ENCODE results near the gene PALD1.

PALD1 gene

DNA sequence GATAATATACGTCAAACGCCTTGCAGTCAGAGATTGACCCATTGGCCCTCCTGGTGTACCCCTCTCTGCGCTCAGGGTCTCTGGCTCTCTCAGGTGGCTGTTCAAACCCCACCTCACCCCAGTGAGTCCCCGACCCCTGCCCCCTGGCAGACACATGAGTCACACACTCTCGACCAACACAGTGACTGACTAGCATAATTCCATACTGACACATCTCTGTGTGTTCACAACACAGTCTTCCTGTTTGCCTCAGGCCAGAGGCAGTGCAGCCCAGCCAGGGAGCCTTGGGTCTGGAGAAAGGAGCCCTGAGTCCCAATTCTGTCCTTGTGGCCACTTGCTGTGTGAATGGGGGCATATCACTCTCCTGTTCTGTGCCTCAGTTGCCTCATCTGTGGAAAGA, 40.1 kb downstream of the PALD1 start:
- peak; percentile 50 for DNase-seq (ENCODE audit: low read depth, low spot score)
- TF ChIP-seq, protein P1, sequence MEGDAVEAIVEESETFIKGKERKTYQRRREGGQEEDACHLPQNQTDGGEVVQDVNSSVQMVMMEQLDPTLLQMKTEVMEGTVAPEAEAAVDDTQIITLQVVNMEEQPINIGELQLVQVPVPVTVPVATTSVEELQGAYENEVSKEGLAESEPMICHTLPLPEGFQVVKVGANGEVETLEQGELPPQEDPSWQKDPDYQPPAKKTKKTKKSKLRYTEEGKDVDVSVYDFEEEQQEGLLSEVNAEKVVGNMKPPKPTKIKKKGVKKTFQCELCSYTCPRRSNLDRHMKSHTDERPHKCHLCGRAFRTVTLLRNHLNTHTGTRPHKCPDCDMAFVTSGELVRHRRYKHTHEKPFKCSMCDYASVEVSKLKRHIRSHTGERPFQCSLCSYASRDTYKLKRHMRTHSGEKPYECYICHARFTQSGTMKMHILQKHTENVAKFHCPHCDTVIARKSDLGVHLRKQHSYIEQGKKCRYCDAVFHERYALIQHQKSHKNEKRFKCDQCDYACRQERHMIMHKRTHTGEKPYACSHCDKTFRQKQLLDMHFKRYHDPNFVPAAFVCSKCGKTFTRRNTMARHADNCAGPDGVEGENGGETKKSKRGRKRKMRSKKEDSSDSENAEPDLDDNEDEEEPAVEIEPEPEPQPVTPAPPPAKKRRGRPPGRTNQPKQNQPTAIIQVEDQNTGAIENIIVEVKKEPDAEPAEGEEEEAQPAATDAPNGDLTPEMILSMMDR (IDR thresholded peaks at IDR 0.05; ENCODE audit: low read depth, low read length), result no peak
- in situ Hi-C loops (cut with HindIII; ENCODE audit: low sequenced_read_pairs), result no loop called here
- no peak overlapping the region for H3K4me3 ChIP-seq (ENCODE audit: low read depth, low read length)

GRCh38 chr10:70523057-70523456, 44.5 kb downstream of the PALD1 start:
- no peak overlapping the region for H3K4me3 ChIP-seq (ENCODE audit: low read depth, low read length)
- in situ Hi-C loops (cut with HindIII; ENCODE audit: low sequenced_read_pairs), result no loop called here
- TF ChIP-seq, protein P1 (IDR thresholded peaks at IDR 0.05; ENCODE audit: low read depth, low read length), result no peak
- no peak for DNase-seq (ENCODE audit: low read depth, low spot score)

DNA sequence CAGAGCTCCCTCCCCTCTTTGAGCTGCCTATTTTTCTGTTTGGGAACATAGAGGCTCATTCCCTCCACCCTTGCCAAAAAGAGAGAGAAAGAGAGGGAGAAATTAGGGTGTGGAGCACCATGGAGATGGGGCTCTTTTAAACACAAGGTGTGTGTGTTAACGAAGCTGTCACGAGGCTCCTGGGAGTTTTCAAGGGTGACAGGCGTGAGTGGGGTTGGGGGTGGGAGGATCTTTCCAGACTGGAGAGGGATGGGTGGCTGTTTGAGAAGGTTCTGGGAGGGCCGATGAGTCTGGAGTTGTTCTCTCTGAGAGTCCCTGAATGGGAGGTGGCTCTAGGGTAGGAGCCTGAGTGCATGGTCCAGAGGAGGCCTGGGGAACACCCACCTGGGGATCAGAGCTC, 45.0 kb downstream of the PALD1 start:
- TF ChIP-seq, protein P1 (IDR thresholded peaks at IDR 0.05; ENCODE audit: low read depth, low read length), result no peak
- in situ Hi-C loops (cut with HindIII; ENCODE audit: low sequenced_read_pairs), result no loop called here
- no peak overlapping the region for H3K4me3 ChIP-seq (ENCODE audit: low read depth, low read length)
- DNase-seq (ENCODE audit: low read depth, low spot score), result no peak

DNA sequence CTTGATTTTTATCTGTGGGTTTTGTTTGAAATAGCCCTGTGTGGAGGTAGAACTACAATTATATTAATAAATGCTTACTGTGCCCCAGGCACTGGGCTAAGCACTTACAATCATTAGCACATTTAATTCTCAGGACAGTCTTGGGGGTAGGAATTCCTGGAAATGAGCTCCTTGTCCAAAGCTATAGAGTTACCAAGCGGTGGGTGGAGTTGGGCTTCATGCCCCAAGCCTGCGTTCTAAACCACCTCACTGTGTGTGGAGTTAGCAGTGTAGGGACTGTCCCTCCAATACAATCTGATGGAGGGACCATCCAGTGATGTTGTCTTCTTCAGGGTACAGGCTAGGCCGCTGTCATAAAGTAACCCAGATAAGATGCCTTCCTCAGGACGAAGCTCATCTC, 49.7 kb downstream of the PALD1 start:
- TF ChIP-seq, protein P1 (IDR thresholded peaks at IDR 0.05; ENCODE audit: low read depth, low read length), result no peak
- in situ Hi-C loops (cut with HindIII; ENCODE audit: low sequenced_read_pairs), result no loop called here
- DNase-seq (ENCODE audit: low read depth, low spot score), result no peak
- H3K4me3 ChIP-seq (ENCODE audit: low read depth, low read length), result no peak overlapping the region

DNA sequence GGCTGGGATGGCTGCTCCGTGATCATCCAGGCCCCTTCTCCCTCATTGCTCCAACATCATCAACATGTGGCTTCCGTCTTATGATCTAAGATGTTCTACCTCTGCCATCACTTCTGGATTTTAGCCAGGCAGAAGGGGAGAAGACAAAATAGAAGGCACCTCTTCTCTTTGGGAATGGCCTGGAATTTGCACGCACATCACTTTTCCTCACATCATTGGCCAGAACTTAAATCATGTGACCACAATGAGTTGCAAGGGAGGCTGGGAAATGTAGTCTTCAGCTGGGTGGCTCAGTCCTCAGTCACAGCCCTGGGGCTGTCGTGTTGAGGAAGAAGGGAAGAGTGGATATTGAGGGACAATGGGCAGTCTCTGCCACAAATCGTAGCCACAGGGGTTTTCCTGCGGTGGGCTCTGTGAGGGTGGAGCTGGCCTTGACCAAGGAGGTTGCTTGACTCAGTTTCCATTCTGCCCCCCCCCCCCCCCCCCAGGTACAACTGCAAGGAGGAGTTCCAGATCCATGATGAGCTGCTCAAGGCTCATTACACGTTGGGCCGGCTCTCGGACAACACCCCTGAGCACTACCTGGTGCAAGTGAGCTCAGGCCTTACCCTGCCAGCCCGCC, 50.3 kb downstream of the PALD1 start:
- in situ Hi-C loops (cut with HindIII; ENCODE audit: low sequenced_read_pairs), result no loop called here
- H3K4me3 ChIP-seq (ENCODE audit: low read depth, low read length), result no peak overlapping the region
- TF ChIP-seq, protein P1 (IDR thresholded peaks at IDR 0.05; ENCODE audit: low read depth, low read length), result no peak
- peak; percentile 42 for DNase-seq (ENCODE audit: low read depth, low spot score)

GRCh38 chr10:70529848-70530247, 51.3 kb downstream of the PALD1 start:
- no peak for DNase-seq (ENCODE audit: low read depth, low spot score)
- H3K4me3 ChIP-seq (ENCODE audit: low read depth, low read length), result no peak overlapping the region
- in situ Hi-C loops (cut with HindIII; ENCODE audit: low sequenced_read_pairs), result no loop called here
- TF ChIP-seq, protein P1 (IDR thresholded peaks at IDR 0.05; ENCODE audit: low read depth, low read length), result no peak
